GM18861 (cell line): Measurements from ENCODE around the gene OR4A15.

Source experiments
- ATAC-seq: cut with Tn5 transposase; IDR thresholded peaks from one replicate; pipeline ENCODE4 v1.9.1; 2021; ENCODE audit not compliant: unreplicated experiment

Gene OR4A15

GRCh38 chr11:55367674-55368073, at the start of gene OR4A15:
TSS of gene OR4A15 (plus strand) at chr11:55367974. CDS start at chr11:55367974, 0 bp downstream.
- no peak for ATAC-seq

GRCh38 chr11:55324500-55324899, 43.3 kb upstream of the OR4A15 start:
- ATAC-seq, result no peak

- no peak for ATAC-seq
These were observed 24.9 kb upstream of the OR4A15 start, which contains the start of gene OR4A16 for GRCh38 chr11:55342901-55343300. TSS of gene OR4A16 (plus strand) at chr11:55343201. CDS start at chr11:55343201, 0 bp downstream.

- no peak for ATAC-seq
These were observed 22.5 kb upstream of the OR4A15 start for GRCh38 chr11:55345306-55345705.

DNA sequence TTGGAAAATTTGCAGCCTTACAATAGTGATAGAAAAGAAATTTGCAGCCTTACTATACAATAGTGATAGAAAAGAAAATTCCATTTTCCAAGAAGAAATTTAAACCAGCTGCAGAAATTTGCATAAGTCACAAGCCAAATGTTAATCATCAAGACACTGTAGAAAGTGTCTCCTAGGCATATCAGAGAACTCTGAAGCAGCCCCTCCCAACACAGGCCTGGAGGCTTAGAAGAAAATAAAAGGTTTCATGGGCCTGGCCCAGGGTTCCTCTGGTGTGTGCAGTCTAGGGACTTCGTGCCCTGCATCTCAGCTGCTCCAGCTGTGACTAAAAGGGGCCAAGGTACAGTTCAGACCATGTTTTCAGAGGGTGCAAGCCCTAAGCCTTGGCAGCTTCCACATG, 18.7 kb upstream of the OR4A15 start:
- no peak for ATAC-seq

- no peak for ATAC-seq
These were observed 10.1 kb upstream of the OR4A15 start for GRCh38 chr11:55357560-55358184.

DNA sequence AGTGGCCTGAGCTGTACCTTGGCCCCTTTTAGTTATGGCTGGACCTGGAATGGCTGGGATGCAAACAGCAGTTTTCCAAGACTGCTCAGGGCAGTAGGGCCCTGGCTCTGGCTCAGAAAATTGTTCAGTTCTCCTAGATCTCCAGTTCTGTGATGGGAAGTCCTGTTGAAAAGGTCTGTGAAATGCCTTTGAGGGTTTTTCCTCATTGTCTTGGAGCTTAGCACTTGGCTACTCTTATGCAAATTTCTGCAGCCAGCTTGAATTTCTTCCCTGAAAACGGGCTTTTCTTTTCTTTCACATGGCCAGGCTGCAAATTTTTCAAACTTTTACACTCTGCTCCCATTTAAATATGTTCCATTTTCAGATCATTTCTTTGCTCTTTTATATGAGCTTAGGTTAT, 33.2 kb downstream of the OR4A15 start:
- no peak for ATAC-seq
